CD4-positive, alpha-beta T cell treated with Interleukin-10 for 1 hour (primary cell): ENCODE measurements around the gene GAPDH.
"Not testable (repeated sequence)": the region's sequence is repeated elsewhere in the genome, so short reads cannot be mapped to it uniquely, and the experiment has no call there.

Experiments
- DNase-seq: peaks from one replicate; pipeline ENCODE4 v3.0.0-alpha.2; 2020

The GAPDH gene

DNA sequence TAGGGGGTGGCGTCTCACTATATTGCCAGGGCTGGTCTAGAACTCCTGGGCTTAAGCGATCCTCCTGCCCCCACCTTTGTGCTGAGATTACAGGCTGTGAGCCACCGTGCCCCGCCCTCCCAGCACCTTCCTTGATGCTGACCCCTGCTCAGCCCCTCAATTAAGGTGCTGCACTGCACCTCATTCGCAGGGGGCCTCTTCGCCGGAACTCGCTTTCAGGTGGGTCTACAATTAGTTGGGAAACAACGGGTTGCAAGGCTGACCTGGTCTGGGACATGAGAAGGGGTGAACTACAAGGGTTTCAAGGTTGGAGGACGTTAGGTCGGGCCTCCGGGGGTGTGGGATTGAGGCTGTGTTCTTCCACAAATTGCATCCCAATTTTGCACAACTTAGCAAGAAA, 35.0 kb downstream of the GAPDH start:
- DNase-seq, result no peak

DNA sequence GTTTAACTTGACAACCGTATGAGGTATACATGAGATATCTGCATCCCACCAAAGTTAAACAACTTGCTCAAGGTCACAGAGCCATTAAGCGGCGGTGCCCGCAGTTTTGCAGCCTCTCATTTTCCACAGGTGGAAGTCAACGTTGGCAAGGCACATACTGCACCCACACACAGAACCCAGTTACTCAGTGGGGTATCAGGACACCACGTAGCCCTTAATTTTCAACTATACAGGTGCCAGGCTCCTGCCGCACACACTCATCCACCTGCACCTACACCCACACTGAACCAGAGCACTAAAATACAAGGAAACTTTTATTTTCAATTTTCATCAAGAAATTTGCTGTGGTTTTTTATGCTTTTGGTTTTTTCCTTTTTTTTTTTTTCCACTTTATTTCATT, 35.5 kb downstream of the GAPDH start:
- no peak for DNase-seq

DNA sequence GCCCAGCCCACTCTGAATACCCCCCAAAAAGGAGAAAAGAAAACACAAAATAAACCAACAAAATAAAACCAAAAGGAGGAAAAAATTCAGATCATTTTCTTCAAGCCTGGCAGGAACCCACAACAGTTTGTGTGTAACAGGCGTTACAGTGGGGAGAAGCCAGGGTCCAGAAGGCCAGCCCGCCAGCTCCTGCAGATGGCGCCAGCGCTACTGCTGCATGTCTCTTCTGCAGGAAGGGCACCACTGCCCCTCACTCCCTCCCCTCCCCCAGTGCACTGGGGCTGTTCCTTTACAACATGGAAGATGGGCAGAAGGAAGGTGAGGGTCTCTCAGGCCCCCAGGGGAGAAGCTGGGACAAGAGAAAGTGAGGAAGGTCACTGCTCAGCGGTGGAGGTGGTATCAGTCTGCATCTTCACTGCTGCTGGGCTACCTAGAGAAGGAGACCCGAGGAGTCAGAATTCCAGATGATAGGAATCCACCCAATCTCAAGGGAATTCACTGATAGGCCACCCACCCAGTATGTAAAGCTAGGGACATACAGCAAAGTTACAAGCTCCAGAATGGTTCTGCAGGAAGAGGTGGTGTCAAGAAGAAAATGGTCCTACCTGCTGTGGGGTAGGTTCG, 36.1 kb downstream of the GAPDH start:
- DNase-seq, result peak; percentile 53

DNA sequence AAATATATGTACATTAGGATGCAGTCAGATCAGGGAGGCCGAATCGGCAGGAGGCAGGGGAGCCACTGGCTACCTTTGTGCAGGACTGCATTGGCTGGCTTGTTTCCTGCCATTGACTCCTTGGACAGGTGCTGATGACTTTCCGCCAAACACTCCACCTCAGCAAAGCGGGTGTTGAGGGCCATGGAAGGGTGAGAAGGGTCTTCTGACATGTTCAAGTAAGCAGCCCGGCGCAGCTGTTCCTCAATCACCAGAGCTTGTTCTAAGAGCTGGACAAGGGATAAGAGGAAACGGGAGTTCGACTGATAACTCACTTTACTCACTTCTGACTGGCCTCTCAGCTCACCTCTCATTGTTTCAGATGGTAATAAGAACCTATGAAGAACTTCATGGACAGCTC, 38.7 kb downstream of the GAPDH start:
- DNase-seq, result no peak

DNA sequence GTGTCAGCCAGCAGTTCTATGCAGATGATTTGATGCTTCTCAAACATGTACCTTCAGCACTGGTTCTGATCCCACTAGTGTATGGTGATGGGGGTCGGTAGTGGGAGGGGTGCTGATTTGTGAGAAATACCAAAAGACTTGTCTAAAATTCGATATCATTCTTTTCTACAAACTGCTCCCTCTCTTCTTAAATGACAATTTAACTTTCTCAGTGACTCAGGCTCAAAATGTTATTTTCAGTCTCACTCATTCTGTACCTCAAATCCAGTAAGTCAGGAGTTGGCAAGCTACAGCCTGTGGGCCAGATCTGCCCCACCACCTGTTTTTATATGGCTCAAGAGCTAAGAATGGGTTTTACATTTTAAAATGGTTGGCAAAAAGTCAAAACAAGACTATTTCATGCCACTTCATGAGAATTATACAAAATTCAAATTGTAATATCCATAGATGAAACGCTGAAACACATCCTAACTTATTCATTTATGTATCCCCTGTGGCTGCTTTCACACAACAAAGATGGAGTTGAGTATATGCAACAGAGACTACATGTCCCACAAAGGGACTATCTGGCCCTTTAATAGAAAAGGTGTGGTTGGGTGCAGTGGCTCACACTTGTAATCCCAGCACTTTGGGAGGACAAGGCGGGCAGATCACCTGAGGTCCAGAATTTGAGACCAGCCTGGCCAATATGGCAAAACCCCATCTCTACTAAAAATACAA, 40.4 kb downstream of the GAPDH start:
- DNase-seq, result no peak

DNA sequence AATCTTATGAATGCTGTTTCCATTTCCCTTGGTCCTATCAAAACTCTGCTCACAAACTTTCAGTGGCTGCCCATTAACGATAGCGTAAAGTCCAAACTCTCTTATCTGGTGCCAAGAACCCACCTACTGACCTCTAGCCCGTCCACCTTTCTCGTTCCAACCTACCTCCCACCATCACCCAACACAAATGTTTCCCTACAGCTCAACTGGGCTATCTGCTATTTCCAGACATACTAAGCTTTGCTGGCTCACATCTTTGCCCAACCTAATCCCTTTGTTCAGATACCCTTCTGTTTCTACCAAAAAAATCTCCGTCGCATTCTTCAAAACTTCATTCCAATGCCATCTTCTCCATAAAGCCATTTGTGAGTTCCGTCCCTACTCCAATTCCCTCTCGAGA, 41.3 kb downstream of the GAPDH start:
- DNase-seq, result no peak

DNA sequence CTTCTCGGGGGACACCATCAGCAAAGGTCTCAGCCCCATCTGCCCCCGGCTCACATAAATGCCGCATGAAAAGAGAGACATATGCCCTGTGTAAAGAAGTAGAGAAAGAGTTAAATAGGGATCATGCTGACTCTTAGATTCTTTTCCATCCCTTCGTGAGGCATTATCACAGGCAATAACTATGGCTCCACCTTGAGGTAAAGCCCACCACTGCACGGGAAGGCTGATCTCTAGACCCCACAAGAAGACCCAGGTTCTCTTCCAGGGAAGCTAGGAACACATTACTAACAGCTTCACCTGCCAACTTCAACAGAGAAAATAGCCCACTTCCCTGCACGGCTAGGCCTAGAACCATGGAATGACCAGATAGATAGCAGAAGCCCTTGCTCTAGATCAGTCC, 47.9 kb downstream of the GAPDH start:
- DNase-seq, result no peak

DNA sequence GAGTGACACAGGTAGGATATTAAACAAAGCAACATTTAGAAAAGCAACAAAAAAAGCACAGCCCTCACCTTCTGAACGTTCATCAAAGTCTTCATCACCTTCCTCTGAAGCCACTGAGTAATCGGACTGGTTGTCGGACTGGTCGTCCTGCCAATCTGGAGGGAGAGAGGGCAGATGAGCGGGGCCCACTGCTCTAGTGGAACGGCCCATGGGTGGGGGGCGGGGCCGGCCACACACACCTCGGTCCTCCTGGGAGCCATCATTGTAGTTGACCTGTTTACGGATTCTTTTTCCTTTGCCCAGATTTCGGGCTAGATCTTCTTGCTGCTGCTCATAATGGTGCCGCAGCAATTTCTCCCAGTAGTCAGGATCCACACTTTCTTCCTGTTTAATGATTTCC, 48.6 kb downstream of the GAPDH start:
- DNase-seq, result no peak

DNA sequence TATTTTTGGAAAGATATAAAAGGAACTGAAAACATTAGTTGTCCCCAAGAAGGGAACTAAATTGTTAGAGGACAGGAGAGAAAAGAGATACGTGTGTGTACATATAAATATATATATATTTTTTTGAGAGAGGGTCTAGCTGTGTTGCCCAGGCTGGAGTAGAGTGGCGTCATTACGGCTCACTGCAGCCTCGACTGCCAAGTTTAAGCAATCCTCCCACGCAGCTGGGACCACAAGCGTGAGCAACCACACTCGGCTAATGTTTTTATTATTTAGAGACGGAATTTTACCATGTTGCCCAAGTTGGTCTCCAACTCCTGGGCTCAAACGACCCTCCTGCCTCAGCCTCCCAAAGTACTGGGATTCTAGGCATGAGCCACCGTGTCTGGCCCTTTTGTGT, 50.0 kb downstream of the GAPDH start:
- no peak for DNase-seq

DNA sequence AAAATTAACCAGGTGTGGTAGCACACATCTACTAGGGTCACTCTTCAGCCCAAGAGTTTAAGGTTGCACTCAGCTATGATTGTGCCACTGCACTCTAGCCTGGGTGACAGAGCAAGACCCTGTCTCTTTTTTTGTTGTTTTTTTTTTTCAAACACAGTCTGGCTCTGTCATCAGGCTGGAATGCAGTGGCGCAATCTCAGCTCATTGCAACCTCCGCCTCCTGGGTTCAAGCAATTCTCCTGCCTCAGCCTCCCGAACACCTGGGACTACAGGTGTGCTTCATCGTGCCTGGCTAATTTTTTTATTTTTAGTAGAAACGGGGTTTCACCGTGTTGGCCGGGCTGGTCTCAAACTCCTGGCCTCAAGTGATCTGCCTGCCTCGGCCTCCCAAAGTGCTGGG, 52.3 kb downstream of the GAPDH start:
- DNase-seq, result not testable (repeated sequence)
